Astrocyte of the spinal cord (primary cell): ENCODE measurements around the gene KLK10.

Experiments used
- DNase-seq: peaks from one replicate; pipeline ENCODE4 v3.0.0; 2011; ENCODE audit warnings: low read depth, low spot score
- H3K4me3 ChIP-seq: 2 replicates; pipeline ENCODE4 v1.5.1; 2011; ENCODE audit warnings: low read depth, mild to moderate bottlenecking, low read length, moderate library complexity
- CTCF ChIP-seq: IDR thresholded peaks from 2 replicates; pipeline ENCODE4 v1.5.1; 2012; ENCODE audit warnings: low read depth, mild to moderate bottlenecking, low read length, inconsistent platforms
- in situ Hi-C: cut with HindIII; loops from 2 replicates; pipeline ENCODE4 v1.10.0; 2017; ENCODE audit warnings: low sequenced_read_pairs

The KLK10 gene

DNA sequence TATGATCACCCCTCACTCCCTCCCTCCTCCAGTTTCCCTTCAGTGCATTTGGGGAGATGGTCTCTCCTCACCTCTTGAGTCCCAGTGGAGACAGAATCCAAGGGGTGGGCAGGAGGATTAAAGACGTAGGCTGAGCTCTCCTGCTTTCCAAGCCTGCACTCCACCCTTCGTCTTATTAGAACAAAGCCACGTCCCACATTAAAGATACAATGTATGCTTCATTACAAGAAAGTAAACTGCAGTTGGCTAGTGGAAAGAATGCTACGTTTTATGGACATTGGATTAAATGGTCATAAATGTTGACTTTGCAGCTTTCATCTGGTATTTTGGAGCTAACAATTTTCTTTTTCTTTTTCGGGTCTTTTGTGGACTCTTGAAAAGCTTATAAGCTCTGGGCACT is 8.4 kb upstream of the KLK10 start:
- H3K4me3 ChIP-seq, result no peak overlapping the region
- TF ChIP-seq CTCF, result no peak
- DNase-seq, result no peak
- in situ Hi-C loops, result no loop called here

DNA sequence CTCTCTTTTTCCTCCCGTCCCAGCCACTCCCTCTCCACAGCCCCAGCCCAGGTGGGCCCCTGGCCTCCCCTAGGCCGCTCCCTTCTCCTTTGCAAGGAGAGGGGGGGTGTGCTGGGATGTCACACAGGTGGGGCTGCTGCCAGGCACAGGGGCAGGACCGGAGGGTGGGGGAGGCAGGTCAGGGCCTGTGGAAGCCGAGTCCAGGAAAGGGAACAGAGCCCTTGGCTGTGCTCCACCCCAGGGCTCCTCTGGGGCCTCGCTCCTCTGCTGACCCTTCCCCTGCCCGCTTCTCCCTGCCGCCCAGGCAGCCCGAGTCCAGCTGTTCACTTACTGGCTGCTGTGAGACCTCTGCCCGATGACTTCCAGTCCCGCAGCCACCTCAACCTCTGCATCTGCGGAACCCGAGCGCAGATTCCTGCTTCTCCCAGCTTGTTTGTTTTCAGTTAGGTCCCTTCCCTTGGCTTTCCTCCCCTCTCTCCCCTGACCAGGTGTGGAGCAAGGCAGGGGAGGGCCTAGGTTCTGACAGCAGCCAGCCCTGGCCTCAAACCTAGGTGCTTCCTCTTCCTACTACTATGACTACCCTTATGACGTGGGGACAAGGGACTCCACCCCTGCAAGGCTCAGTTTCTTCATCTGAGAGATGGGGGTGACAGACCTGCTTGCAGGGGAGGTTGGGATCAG is 7.8 kb upstream of the KLK10 start:
- in situ Hi-C loops, result no loop called here
- no peak for TF ChIP-seq CTCF
- H3K4me3 ChIP-seq, result no peak overlapping the region
- DNase-seq, result no peak

GRCh38 chr19:51026554-51026831 is 7.0 kb upstream of the KLK10 start, which contains the start of gene KLK11:
Gene KLK11 (minus strand): TSS chr19:51026616. CDS start chr19:51025631, 985 bp downstream.
- in situ Hi-C loops, result no loop called here
- H3K4me3 ChIP-seq, result no peak within 1 kb of the TSS

DNA sequence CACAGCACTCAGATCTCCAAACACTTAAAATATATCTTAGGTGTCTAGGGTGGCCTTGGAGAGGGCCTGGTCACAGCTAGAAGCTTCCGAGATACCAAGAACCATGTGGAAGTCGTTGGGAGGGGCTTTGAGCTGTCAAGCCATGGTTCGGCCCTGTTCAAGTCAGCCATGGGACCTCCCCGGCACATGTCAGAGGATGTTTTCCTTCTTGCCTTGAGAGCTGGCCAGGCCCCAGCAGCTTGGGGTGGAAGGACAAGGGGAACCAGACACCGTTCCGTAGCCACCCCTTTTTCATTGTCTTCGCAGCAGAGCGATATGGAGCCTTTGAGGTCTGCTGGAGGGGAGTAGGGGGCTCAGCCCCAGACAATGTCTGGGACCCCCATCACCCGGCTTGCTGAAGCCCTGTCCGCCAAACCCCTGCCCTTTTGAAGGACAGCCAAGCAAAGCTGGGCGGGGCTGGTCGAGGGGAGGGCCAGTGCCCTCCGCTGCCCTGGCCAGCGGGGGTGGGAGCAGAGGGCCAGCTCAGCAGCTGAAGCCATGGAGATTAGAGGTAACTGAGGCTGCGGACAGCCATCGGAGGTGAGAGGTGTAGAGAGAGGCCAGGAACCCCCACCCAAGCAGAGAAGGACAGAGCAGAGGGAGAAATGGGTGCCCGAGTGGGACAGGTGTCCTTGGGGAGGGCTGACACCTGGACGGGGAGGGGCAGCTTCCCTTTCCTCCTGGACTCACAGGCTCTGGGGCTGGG is 6.5 kb upstream of the KLK10 start:
- in situ Hi-C loops, result no loop called here
- H3K4me3 ChIP-seq, result no peak overlapping the region
- no peak for TF ChIP-seq CTCF
- DNase-seq, result no peak

More at GRCh38 chr19:51026554-51026831, 7.0 kb upstream of the KLK10 start, which contains the start of gene KLK11:
- no peak for DNase-seq
- TF ChIP-seq CTCF, result no peak

DNA sequence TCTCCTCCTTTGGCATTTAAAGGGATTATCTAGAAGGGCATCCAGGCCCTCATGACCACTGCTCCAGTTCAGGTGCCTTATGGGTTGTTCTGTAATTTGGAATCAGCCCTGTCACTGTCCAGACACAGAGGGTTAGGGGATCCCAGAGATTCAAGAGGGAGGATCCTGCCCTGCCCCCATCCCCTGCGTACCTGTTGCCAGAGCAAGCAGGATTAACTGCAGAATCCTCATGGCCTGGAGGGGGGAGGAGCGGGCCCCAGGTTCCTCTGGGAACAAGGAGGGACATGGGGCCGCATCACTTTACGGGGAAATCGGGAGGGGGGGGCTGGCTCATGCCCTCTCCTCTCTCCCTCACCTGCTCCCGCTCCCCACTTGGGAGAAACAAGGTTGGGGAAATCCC is 5.9 kb upstream of the KLK10 start:
- no peak overlapping the region for H3K4me3 ChIP-seq
- DNase-seq, result no peak
- no peak for TF ChIP-seq CTCF
- in situ Hi-C loops, result no loop called here

DNA sequence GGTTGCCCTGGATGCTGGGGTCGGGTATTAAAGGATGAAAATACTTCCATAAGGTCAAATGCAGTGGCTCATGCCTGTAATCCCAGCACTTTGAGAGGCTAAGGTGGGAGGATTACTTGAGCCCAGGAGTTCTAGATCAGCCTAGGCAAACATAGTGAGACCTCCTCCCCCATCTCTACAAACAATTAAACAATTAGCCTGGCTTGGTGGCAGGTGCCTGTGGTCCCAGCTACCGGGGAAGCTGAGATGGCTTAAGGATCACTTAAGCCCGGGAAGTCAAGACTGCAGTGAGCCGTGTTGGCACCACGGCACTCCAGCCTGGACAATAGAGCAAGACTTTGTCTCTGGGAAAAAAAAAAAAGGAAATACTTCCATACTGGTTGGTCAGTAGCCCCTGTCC is 5.4 kb upstream of the KLK10 start:
- DNase-seq, result no peak
- in situ Hi-C loops, result no loop called here
- no peak for TF ChIP-seq CTCF
- H3K4me3 ChIP-seq, result no peak overlapping the region
